GM12874 (cell line): ENCODE data around the gene MROH8.

Experiments used
- TF ChIP-seq, protein P1 (sequence below): IDR thresholded peaks from 2 replicates; pipeline ENCODE4 v1.5.1; 2011; ENCODE audit warnings: low read depth, mild to moderate bottlenecking, control low read depth, low read length, moderate library complexity; ENCODE audit not compliant: insufficient read depth

The MROH8 gene

GRCh38 chr20:37108676-37109075, 70.7 kb downstream of the MROH8 start:
- TF ChIP-seq, protein P1, sequence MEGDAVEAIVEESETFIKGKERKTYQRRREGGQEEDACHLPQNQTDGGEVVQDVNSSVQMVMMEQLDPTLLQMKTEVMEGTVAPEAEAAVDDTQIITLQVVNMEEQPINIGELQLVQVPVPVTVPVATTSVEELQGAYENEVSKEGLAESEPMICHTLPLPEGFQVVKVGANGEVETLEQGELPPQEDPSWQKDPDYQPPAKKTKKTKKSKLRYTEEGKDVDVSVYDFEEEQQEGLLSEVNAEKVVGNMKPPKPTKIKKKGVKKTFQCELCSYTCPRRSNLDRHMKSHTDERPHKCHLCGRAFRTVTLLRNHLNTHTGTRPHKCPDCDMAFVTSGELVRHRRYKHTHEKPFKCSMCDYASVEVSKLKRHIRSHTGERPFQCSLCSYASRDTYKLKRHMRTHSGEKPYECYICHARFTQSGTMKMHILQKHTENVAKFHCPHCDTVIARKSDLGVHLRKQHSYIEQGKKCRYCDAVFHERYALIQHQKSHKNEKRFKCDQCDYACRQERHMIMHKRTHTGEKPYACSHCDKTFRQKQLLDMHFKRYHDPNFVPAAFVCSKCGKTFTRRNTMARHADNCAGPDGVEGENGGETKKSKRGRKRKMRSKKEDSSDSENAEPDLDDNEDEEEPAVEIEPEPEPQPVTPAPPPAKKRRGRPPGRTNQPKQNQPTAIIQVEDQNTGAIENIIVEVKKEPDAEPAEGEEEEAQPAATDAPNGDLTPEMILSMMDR: no peak

DNA sequence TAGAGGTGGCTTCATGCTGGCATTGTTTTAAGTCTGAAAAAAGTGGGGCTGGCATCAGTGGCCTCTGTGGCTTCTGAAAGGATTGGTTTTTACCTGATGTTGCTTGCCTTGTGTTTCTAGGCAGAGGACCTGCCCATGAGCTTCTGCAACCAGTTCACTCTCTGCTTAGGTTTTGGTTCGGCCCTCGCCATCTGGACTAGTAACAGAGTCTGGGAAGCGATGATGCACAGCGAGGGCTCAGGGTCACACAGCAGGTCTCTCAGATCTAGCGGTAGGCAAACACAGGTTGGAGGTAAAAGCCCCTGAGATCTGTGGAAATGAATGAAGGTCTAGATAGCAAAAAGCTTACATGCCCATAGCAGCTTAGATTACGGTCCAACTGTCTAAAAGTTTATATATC, 76.8 kb downstream of the MROH8 start:
- TF ChIP-seq, protein P1: no peak

DNA sequence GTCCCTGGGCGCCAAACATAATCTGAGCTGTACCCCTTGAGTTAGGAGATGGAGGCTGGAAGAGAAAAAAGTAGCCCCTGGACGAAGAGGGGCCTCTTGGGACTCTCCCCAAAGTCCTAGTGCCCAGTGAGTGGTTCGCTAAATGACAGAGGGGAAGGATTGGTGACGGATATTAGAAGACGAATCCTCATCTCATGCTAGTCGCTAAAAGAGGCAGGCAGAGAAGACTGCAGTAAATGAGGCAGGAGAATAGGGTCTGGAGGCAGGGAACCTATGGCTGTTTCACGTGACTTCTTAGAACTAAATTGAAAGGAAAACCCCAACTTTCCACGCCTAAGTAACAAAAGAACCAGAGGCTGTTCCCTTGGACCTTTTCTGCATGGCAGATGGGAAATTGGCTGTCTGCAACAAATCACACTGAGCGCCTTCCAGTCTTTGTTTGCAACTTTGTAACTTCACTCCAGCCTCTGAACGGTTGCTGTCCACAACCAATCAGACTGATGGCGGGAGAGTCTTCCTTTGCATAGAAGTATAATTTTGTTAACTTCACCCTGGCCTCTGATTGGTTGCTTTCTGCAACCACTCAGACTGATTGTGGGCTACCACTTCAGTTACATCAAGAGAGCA, 82.8 kb downstream of the MROH8 start:
- TF ChIP-seq, protein P1: no peak

- TF ChIP-seq, protein P1: 0 out of 2 replicates have a peak, but pooled peaks have one; percentile 2
These were observed 83.5 kb downstream of the MROH8 start, which contains the start of gene RBL1 for GRCh38 chr20:37095599-37096414. TSS of gene RBL1 (minus strand) at chr20:37095997. CDS start at chr20:37095928, 69 bp downstream.

DNA sequence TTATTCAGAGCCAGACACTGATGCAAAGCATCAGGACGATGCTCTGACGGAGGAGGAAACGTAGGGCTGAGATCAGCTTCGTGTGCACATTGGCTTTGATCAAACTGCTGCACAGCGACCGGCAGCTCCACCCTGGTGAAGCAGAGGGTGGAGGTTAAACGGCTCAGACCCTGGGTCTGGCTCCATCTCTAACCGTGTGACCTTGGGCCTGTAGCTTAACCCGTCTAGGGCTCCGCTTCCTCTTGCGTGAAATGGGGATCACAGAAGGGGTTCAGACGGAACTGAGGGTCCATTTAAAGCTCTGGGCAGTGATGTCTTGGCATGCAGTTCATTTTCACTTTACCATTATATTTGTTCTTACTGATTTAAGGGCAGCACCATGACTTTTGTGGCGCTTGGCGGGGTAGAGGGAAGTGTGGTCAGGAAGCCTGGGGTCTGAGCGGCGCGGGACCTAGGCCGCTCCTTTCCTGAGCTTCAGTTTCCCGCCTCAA, 84.2 kb downstream of the MROH8 start:
- TF ChIP-seq, protein P1: no peak

DNA sequence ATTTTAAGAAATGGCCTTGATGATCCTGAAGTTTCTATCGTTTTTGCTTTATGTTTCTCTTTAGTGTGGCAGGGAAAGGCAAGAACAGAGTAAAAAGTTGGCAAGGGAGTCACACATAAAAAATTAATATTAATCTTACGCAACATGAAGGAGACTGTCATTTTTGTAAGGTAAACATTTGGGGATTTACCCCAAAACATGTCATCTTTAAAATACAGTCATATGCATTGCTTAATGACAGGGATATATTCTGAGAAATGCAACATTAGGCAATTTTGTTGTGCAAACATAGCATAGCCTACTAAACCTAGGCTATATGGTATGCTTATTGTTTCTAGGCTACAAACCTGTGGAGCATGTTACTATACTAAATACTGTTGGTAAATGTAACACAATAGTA, 88.9 kb downstream of the MROH8 start:
- TF ChIP-seq, protein P1: no peak

GRCh38 chr20:37081717-37082289, 97.5 kb downstream of the MROH8 start:
- TF ChIP-seq, protein P1: peak; percentile 58; the same call in 1 of the 2 replicates
